Measurements from ENCODE around the gene MRE11. TPM values are rescaled to one million over a fixed set of nuclear protein-coding genes. Genes with fewer than 3 reads are reported as not detected.
"Not testable (repeated sequence)": the region's sequence is repeated elsewhere in the genome, so short reads cannot be mapped to it uniquely, and the experiment has no call there.

The MRE11 gene
- total and polyA plus RNA-seq, 5 experiments from 2014 or later: 10.3 to 43.5 (median 15.8) TPM

DNA sequence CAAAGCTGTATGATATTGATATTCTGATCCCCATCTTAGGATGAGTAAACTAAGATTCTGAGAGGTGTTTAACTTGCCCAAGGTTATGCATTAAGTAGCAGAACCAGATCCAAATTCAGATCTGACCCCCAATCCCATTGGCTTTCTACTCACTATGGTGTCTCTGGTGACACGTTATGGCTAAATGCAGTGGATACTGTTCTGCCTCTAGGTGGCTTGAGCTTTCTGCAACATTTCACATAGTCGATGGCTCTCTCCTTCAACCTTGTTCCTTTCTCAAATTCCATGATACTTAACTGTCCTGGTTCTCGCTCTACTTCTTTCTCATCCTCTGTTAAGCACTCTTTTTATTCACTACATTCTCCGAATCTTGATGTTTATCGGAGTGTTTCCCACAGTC is 28.0 kb upstream of the MRE11 start:
- H3K4me1 Mint-ChIP-seq: no peaks in the 10 kb centered on the region
- ATAC-seq: no peak
- no peak overlapping the region for H3K4me3 Mint-ChIP-seq
- H3K36me3 Mint-ChIP-seq: no peaks in the 10 kb centered on the region
- peaks cover 3 to 22% (median 13%) of the 10 kb centered on the region in 5 donors for H3K27me3 Mint-ChIP-seq
- POLR2A ChIA-PET: no interaction called here
- H3K27ac Mint-ChIP-seq: no peak overlapping the region
- no peaks in the 10 kb centered on the region for H3K9me3 Mint-ChIP-seq
- DNase-seq: no peak

DNA sequence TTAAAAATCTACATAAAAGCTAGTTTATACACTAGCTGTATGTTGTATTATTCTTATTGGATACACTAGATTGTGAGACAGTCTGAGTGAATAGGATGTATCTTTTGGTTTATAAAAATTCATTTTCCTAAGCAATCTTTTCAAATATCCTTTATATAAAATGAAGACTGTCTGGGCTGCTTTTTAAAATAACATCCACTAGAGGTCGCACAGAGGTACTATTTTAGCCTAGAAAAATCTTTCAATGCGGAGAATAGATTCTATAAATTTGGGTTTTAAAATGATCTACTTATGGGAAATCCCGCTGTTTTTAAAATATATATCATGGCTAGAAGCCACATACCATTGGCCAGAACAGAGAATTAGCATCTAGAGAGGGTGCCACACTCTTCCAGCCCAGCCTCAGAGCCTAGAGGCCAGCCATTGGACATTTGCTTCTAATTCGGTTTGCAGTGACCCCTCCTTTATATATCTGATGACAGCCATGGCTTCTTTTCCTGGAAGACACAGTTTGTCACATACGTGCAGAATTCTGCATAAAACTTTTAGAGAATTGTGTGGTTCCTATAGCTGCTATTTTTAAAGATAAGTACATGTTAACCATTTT is 25.9 kb upstream of the MRE11 start:
- peak; percentile 35 to 42 for ATAC-seq
- peak in 3 of 10 donors; percentile 36 to 48 (median 39) for DNase-seq
- Mint-ChIP-seq H3K27me3 (peaks cover 4 to 23% (median 13%) of the 10 kb centered on the region in 5 donors), H3K36me3 (no peaks in the 10 kb centered on the region), H3K4me1 (no peaks in the 10 kb centered on the region), H3K9me3 (no peaks in the 10 kb centered on the region), H3K27ac (no peak overlapping the region), H3K4me3 (no peak overlapping the region)
- POLR2A ChIA-PET: no interaction called here

DNA sequence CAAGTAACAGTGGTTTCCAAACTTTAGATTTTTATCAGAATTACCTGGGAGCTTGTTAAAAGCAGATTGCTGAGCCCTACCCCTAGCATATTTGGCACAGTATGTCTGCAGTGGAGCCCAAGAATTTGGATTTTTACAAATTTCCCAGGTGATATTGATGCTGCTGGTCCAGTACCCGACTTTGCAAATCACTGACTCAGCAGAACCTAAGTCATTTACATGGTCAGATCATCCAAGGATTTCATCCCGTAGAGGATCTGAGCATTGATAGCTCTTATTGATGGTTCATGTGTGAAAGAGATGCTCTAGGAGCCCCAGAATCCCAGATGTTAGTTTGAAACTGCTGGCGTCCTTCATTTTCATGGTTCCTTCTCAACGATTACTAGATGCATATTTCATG is 24.7 kb upstream of the MRE11 start:
- peaks cover 0 to 2% (median 2%) of the 10 kb centered on the region in 4 donors for H3K4me1 Mint-ChIP-seq
- H3K36me3 Mint-ChIP-seq: no peaks in the 10 kb centered on the region
- no peaks in the 10 kb centered on the region for H3K9me3 Mint-ChIP-seq
- no peak overlapping the region for H3K4me3 Mint-ChIP-seq
- POLR2A ChIA-PET: no interaction called here
- no peak for DNase-seq
- ATAC-seq: no peak
- H3K27me3 Mint-ChIP-seq: peaks cover 4 to 18% (median 10%) of the 10 kb centered on the region in 5 donors
- H3K27ac Mint-ChIP-seq: no peak overlapping the region

GRCh38 chr11:94516725-94517124 is 23.1 kb upstream of the MRE11 start:
- no peak overlapping the region for H3K27ac Mint-ChIP-seq
- H3K4me3 Mint-ChIP-seq: no peak overlapping the region
- H3K36me3 Mint-ChIP-seq: no peaks in the 10 kb centered on the region
- no peaks in the 10 kb centered on the region for H3K9me3 Mint-ChIP-seq
- peaks cover 10 to 18% (median 17%) of the 10 kb centered on the region in 4 donors for H3K4me1 Mint-ChIP-seq
- DNase-seq (no peak), ATAC-seq (no peak)
- H3K27me3 Mint-ChIP-seq: peaks cover 5 to 13% (median 7%) of the 10 kb centered on the region in 5 donors
- POLR2A ChIA-PET: interaction anchor here (1.3 kb wide), 1 partner anchor 23 kb away, joined by 4 read pairs; the partner anchor contains the start of genes ANKRD49 and MRE11

- Mint-ChIP-seq H3K36me3 (no peaks in the 10 kb centered on the region), H3K27ac (peak overlapping the region in 1 of 10 donors; percentile 39), H3K9me3 (no peaks in the 10 kb centered on the region), H3K4me3 (no peak overlapping the region), H3K27me3 (peaks cover 5 to 22% (median 9%) of the 10 kb centered on the region in 5 donors), H3K4me1 (peaks cover 10 to 19% (median 18%) of the 10 kb centered on the region in 4 donors)
- ATAC-seq (no peak), DNase-seq (no peak)
- POLR2A ChIA-PET: no interaction called here
Measured at GRCh38 chr11:94515398-94515797, 21.8 kb upstream of the MRE11 start.

DNA sequence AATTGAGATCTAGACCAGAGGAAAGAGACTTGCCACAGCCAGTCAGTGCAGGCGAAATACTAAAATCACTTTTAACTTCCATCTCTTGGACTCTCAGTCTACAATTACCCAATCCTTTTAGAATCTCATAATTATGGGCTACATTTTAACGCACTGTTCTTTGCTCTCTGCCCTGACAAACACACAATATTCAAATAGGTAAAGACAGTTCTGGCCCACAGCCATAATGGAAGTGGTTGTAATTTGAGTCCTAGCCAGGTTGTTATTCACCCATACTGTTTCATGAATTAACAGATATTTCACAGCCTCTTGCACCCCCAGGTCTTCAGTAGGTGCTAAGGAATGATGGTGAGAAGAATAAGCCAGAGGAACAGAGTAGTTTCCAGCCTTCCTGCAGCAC is 19.4 kb upstream of the MRE11 start:
- Mint-ChIP-seq H3K27me3 (peaks cover 5 to 23% (median 10%) of the 10 kb centered on the region in 5 donors), H3K4me3 (peak overlapping the region; percentile 2 to 90 (median 84))

DNA sequence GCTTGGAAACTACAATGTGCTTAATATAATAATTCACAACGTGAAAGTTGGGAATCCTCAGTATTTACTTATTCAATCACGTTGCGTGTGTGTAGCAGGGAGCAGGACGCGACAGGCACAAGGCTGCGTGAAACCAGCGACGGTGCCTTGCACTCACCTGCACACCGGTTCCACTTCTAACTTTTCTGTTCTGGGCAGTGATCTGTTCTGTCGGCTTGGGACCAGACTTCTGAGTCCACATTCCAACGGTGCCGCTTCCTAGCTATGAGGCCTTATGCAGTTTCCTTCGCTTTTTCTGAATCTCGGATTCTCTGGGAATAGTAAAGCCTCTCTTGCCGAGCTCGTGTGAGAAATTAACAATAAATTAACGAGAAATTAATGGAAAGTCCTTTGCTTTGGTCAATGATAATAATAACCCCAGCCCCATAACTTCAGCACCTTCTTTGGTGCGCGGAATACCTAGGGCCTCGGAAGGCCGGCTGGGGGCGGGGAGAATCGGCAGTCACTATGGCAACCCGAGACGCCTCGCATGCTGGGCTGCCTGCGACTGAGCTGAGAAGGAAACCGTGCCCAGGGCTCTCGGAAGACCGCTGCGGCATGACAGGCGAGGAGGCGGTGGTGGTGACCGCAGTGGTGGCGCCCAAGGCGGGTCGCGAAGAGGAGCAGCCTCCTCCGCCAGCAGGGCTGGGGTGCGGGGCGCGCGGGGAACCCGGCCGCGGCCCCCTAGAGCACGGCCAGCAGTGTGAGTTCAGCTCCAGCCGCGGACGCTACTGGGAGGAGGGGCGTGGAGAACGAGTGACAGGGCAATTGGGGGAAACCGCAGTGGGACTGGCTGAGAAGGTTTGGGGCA is 18.5 kb upstream of the MRE11 start, which contains the start of gene C11orf97:
Gene C11orf97 (plus strand): TSS at position 530 of the 850 bp plus-strand sequence. CDS start 68 bp downstream, at position 598.
- peaks cover 5 to 21% (median 10%) of the 10 kb centered on the region in 5 donors for H3K27me3 Mint-ChIP-seq
- ATAC-seq (peak; percentile 83 to 88), DNase-seq (peak; percentile 31 to 75 (median 43))
- peak within 1 kb of the TSS; percentile 60 to 90 (median 86) for H3K4me3 Mint-ChIP-seq
- peaks cover 10 to 19% (median 18%) of the 10 kb centered on the region in 4 donors for H3K4me1 Mint-ChIP-seq
- H3K27ac Mint-ChIP-seq: peak within 1 kb of the TSS in 6 of 10 donors; percentile 7 to 57 (median 26)
- POLR2A ChIA-PET: interaction anchor here (0.6 to 1.3 kb wide), 7 partner anchors 18 to 617 kb away, joined by 3 to 6 read pairs (median 3); partner anchors contain the start of genes CWC15, KDM4D and PANX1
- H3K36me3 Mint-ChIP-seq: no peaks in the 10 kb centered on the region
- H3K9me3 Mint-ChIP-seq: no peaks in the 10 kb centered on the region

More for the DNA sequence above, 19.4 kb upstream of the MRE11 start:
- ATAC-seq (peak; percentile 29 to 61), DNase-seq (peak in 3 of 10 donors; percentile 5 to 30 (median 17))
- H3K27ac Mint-ChIP-seq: peak overlapping the region in 2 of 10 donors; percentile 14 to 15
- POLR2A ChIA-PET: interaction anchor here (0.6 to 1.3 kb wide), 5 partner anchors 19 to 618 kb away, joined by 3 to 6 read pairs (median 3); partner anchors contain the start of gene PANX1
- H3K36me3 Mint-ChIP-seq: no peaks in the 10 kb centered on the region
- H3K4me1 Mint-ChIP-seq: peaks cover 10 to 19% (median 18%) of the 10 kb centered on the region in 4 donors
- H3K9me3 Mint-ChIP-seq: no peaks in the 10 kb centered on the region

DNA sequence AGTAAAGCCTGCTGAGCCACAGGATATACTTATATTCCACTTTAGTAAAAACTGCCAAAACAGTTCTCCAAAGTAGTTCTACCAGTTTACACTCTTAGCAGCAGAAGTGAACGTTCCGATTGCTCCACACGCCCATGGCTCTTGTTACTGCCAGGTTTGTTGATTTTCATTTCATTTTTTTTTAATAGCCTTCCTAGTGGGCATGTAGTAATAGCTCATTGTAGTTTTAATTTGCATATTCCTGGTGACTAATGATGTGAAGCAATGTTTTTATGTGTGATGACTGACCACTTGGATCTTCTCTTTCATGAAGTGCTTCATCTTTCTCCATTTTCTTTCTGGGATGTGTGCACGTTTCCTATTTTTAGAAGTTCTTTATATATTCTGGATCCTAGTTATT is 13.8 kb upstream of the MRE11 start:
- no peak overlapping the region for H3K4me3 Mint-ChIP-seq
- no peak for DNase-seq
- H3K27ac Mint-ChIP-seq: no peak overlapping the region
- H3K9me3 Mint-ChIP-seq: no peaks in the 10 kb centered on the region
- H3K4me1 Mint-ChIP-seq: peaks cover 6 to 9% (median 8%) of the 10 kb centered on the region in 4 donors
- POLR2A ChIA-PET: no interaction called here
- peaks cover 0 to 2% (median 0%) of the 10 kb centered on the region in 3 donors for H3K36me3 Mint-ChIP-seq
- peaks cover 0 to 14% (median 0%) of the 10 kb centered on the region in 5 donors for H3K27me3 Mint-ChIP-seq
- no peak for ATAC-seq

- H3K27me3 Mint-ChIP-seq, H3K9me3 Mint-ChIP-seq, H3K4me1 Mint-ChIP-seq, ATAC-seq, H3K27ac Mint-ChIP-seq, DNase-seq, H3K4me3 Mint-ChIP-seq, H3K36me3 Mint-ChIP-seq, POLR2A ChIA-PET: not testable (repeated sequence)
Measured at GRCh38 chr11:94506513-94506912, 12.9 kb upstream of the MRE11 start.

DNA sequence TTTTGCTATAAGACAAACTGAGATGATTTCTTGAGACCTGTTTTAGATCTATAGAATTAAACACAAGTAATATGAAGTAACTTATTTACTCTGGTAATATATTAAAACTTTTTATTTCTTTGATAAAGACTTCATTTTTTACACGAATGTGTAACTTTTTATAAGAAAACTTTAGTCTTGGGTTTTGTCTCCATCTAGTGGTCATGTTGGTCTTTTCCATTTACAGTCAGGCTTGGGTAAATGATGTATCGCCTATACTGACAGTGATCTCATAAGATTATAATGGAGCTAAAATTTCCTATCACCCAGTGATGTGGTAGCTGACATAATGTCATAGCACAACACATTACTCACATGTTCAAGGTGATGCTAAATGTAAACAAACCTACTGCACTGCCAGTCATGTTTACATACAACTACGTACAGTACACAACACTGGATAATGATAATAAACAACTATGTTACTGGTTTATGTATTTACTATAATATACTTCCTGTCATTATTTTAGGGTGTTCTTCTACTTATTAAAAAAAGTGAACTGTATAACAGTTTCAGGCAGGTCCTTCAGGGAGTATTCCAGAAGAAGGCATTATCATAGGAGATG is 11.1 kb upstream of the MRE11 start:
- Mint-ChIP-seq H3K9me3 (no peaks in the 10 kb centered on the region), H3K4me1 (no peaks in the 10 kb centered on the region), H3K4me3 (no peak overlapping the region), H3K27me3 (no peaks in the 10 kb centered on the region), H3K27ac (no peak overlapping the region), H3K36me3 (peaks cover 0 to 20% (median 0%) of the 10 kb centered on the region in 3 donors)
- POLR2A ChIA-PET: interaction anchor here (0.7 kb wide), 1 partner anchor 16 kb away, joined by 4 read pairs; no protein-coding TSS in a partner anchor
- peak; percentile 49 to 61 for ATAC-seq
- DNase-seq: peak in 5 of 10 donors; percentile 10 to 65 (median 56)

DNA sequence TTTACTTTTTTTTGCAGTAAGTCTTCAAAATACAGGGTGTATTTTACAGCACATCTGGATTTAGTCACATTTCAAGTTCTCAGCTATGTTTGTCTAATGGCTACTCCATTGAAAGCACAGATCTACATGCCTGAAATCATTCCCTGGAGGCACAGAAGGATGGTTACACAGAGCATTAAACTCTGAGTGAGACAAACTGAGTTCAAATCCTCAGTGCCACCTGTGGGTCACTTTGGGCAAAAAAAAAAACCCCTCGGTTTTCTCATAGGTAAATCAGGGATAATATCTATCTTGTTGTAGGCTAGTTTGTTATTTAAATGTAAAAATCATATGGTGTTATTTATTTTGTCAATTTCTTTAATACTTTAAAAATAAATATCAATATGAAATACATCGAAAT is 7.9 kb upstream of the MRE11 start:
- H3K9me3 Mint-ChIP-seq: no peaks in the 10 kb centered on the region
- H3K36me3 Mint-ChIP-seq: peaks cover 0 to 49% (median 0%) of the 10 kb centered on the region in 3 donors
- no peak overlapping the region for H3K4me3 Mint-ChIP-seq
- peaks cover 0 to 2% (median 0%) of the 10 kb centered on the region in 4 donors for H3K4me1 Mint-ChIP-seq
- no peaks in the 10 kb centered on the region for H3K27me3 Mint-ChIP-seq
- no peak overlapping the region for H3K27ac Mint-ChIP-seq
- DNase-seq (no peak), ATAC-seq (no peak)
- POLR2A ChIA-PET: no interaction called here

- H3K4me1 Mint-ChIP-seq: peaks cover 2 to 11% (median 8%) of the 10 kb centered on the region in 4 donors
- H3K27me3 Mint-ChIP-seq: no peaks in the 10 kb centered on the region
- POLR2A ChIA-PET: no interaction called here
- H3K36me3 Mint-ChIP-seq: peaks cover 0 to 52% (median 0%) of the 10 kb centered on the region in 3 donors
- no peaks in the 10 kb centered on the region for H3K9me3 Mint-ChIP-seq
- ATAC-seq (no peak), DNase-seq (no peak)
- peak overlapping the region in 1 of 10 donors; percentile 19 for H3K27ac Mint-ChIP-seq
- H3K4me3 Mint-ChIP-seq: no peak overlapping the region
Measured at GRCh38 chr11:94500181-94500580, 6.5 kb upstream of the MRE11 start.

All from naive thymus-derived CD8-positive, alpha-beta T cell (primary cell).